K562 (cell line): ENCODE measurements around the gene CCDC78. TPM values are rescaled to one million over a fixed set of nuclear protein-coding genes. Genes with fewer than 3 reads are reported as not detected.

ENCODE experiments used
- BRD4 ChIP-seq: fragments of 200-600 bp; sonication (generic); IDR thresholded peaks from 2 replicates; pipeline ENCODE4 v1.6.1; 2017; ENCODE audit warnings: inconsistent platforms
- CBX5 ChIP-seq: IDR thresholded peaks from 2 replicates; pipeline ENCODE4 v1.6.1; 2014; ENCODE audit warnings: low read depth, borderline replicate concordance
- EP300 ChIP-seq: IDR thresholded peaks from 2 replicates; pipeline ENCODE4 v1.6.1; 2012; ENCODE audit warnings: low read length, improper control_type of control experiment
- HDAC2 ChIP-seq: fragments of 450-650 bp; IDR thresholded peaks from 2 replicates; pipeline ENCODE4 v1.6.1; 2016; ENCODE audit warnings: mild to moderate bottlenecking
- HEY1 ChIP-seq: fragments of 250-450 bp; sonication (Bioruptor Pico); IDR thresholded peaks from 2 replicates; pipeline ENCODE4 v1.5.0; 2020; ENCODE audit warnings: mild to moderate bottlenecking, moderate library complexity, borderline replicate concordance
- HOXB6 ChIP-seq: fragments of 250-450 bp; sonication (Bioruptor Pico); IDR thresholded peaks from 2 replicates; pipeline ENCODE4 v1.5.1; 2022; ENCODE audit warnings: mild to moderate bottlenecking, borderline replicate concordance
- IRF1 ChIP-seq: sonication (generic); formaldehyde crosslinking; IDR thresholded peaks from 2 replicates; pipeline ENCODE4 v1.8.0; 2022; ENCODE audit warnings: missing genetic modification reagents, mild to moderate bottlenecking, borderline replicate concordance
- KAT8 ChIP-seq: fragments of 450-650 bp; IDR thresholded peaks from 2 replicates; pipeline ENCODE4 v1.6.1; 2016; ENCODE audit warnings: low read depth, mild to moderate bottlenecking
- NFRKB ChIP-seq: fragments of 450-650 bp; IDR thresholded peaks from 2 replicates; pipeline ENCODE4 v1.6.1; 2016; ENCODE audit warnings: low read depth
- POLR2G ChIP-seq: fragments of 200-400 bp; formaldehyde crosslinking; IDR thresholded peaks from 2 replicates; pipeline ENCODE4 v1.6.1; 2017; ENCODE audit warnings: low read depth, mild to moderate bottlenecking, antibody characterized with exemption, low read length, moderate library complexity
- RBFOX2 ChIP-seq: fragments of 200-400 bp; formaldehyde crosslinking; IDR thresholded peaks from 2 replicates; pipeline ENCODE4 v1.6.1; 2017; ENCODE audit warnings: low read depth, mild to moderate bottlenecking, low read length, moderate library complexity
- SRSF9 ChIP-seq: fragments of 200-400 bp; formaldehyde crosslinking; IDR thresholded peaks from 2 replicates; pipeline ENCODE4 v1.6.1; 2017; ENCODE audit warnings: low read depth, low read length, borderline replicate concordance
- ZKSCAN3 ChIP-seq: fragments of 250-450 bp; sonication (Bioruptor Pico); IDR thresholded peaks from 2 replicates; pipeline ENCODE4 v1.4.0; 2020
- polyA plus RNA-seq, 8 experiments: library from polyadenylated mRNA; depleted of rRNA in 4 of 8; stranded (reverse) in 5 of 8; unstranded in 3 of 8; fragments of >200 nt; fragmentation: Nextera tagmentation in 2 of 8; fragmentation: Illumina TruSeq in 1 of 8; extraction: Ambion mirVana in 2 of 8; extraction: Trizol in 1 of 8; gene quantifications; 2 replicates each; pipeline versions ENCODE4 v1.2.1 to v1.2.3, GENCODE V29; 2011 to 2014; ENCODE audit warnings: inconsistent platforms in 1 of 8, missing spikeins in 1 of 8
- total RNA-seq, 7 experiments: library from RNA; depleted of rRNA in 6 of 7; stranded (reverse); fragments of >200 nt in 6 of 7; fragmentation: Illumina TruSeq in 2 of 7; extraction: Trizol in 2 of 7; gene quantifications; 2 replicates each; pipeline versions ENCODE4 v1.2.1 to v1.2.3, GENCODE V29; 2011 to 2021; ENCODE audit warnings: low replicate concordance in 1 of 7
- TF ChIP-seq, protein P1 (sequence below), 2 experiments: fragments of 450-650 bp; formaldehyde crosslinking in 1 of 2; IDR thresholded peaks; 2 replicates each; pipeline versions ENCODE4 v1.4.0 to v1.6.1; 2014 to 2020; ENCODE audit warnings: mild to moderate bottlenecking in 2 of 2, borderline replicate concordance in 1 of 2, low read depth in 1 of 2

The CCDC78 gene
- total and polyA plus RNA-seq, 9 of the 15 experiments (the other 6 are each of a cell fraction or from before 2014, with no cell fraction given): 0.24 to 17.7 (median 2.9) TPM

- TF ChIP-seq, protein P1, sequence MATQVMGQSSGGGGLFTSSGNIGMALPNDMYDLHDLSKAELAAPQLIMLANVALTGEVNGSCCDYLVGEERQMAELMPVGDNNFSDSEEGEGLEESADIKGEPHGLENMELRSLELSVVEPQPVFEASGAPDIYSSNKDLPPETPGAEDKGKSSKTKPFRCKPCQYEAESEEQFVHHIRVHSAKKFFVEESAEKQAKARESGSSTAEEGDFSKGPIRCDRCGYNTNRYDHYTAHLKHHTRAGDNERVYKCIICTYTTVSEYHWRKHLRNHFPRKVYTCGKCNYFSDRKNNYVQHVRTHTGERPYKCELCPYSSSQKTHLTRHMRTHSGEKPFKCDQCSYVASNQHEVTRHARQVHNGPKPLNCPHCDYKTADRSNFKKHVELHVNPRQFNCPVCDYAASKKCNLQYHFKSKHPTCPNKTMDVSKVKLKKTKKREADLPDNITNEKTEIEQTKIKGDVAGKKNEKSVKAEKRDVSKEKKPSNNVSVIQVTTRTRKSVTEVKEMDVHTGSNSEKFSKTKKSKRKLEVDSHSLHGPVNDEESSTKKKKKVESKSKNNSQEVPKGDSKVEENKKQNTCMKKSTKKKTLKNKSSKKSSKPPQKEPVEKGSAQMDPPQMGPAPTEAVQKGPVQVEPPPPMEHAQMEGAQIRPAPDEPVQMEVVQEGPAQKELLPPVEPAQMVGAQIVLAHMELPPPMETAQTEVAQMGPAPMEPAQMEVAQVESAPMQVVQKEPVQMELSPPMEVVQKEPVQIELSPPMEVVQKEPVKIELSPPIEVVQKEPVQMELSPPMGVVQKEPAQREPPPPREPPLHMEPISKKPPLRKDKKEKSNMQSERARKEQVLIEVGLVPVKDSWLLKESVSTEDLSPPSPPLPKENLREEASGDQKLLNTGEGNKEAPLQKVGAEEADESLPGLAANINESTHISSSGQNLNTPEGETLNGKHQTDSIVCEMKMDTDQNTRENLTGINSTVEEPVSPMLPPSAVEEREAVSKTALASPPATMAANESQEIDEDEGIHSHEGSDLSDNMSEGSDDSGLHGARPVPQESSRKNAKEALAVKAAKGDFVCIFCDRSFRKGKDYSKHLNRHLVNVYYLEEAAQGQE (IDR thresholded peaks at IDR 0.05; ENCODE audit: borderline replicate concordance): no peak
- TF ChIP-seq, protein P1 (CRISPR knock-in tag; IDR thresholded peaks at IDR 0.05; ENCODE audit: low read depth): no peak
- TF ChIP-seq CBX5 (no peak), EP300 (no peak), KAT8 (no peak), RBFOX2 (peak; percentile 28; the same call in 1 of the 2 replicates), BRD4 (no peak), HDAC2 (no peak), ZKSCAN3 (CRISPR knock-in tag) (no peak), NFRKB (no peak), POLR2G (peak; percentile 77), HEY1 (CRISPR knock-in tag) (no peak), HOXB6 (CRISPR knock-in tag) (no peak), SRSF9 (no peak), IRF1 (CRISPR knock-in tag) (no peak)
Observed at GRCh38 chr16:728131-728889, 2.1 kb upstream of the CCDC78 start (continued).
